Prostate gland (tissue), 2 donors: ENCODE data around the gene CNKSR1. TPM values are rescaled to one million over a fixed set of nuclear protein-coding genes. Genes with fewer than 3 reads are reported as not detected.

Experiments used
- DNase-seq: peaks from one replicate; pipeline ENCODE4 v3.0.0-alpha.2; 2019; ENCODE audit warnings: low spot score
- H3K27ac ChIP-seq, 2 donors: fragments of 200-600 bp; sonication (generic); 2 replicates each; pipeline ENCODE4 v1.5.1; 2017 to 2019
- H3K27me3 ChIP-seq: fragments of 200-600 bp; sonication (generic); replicated peaks from 2 replicates; pipeline ENCODE4 v1.5.1; 2019; ENCODE audit not compliant: insufficient read depth
- H3K36me3 ChIP-seq, 2 donors: fragments of 200-600 bp; sonication (generic); 1 replicate in 1 of 2; 2 replicates in 1 of 2; pipeline versions ENCODE4 v1.5.1 to v1.8.1; 2017 to 2019
- H3K4me1 ChIP-seq: fragments of 200-600 bp; sonication (generic); replicated peaks from 2 replicates; pipeline ENCODE4 v1.5.1; 2019
- H3K4me3 ChIP-seq, 2 donors: fragments of 200-600 bp; sonication (generic); 2 replicates each; pipeline ENCODE4 v1.5.1; 2017 to 2019
- H3K9me3 ChIP-seq: fragments of 200-600 bp; sonication (generic); 2 replicates; pipeline ENCODE4 v1.5.1; 2017
- POLR2A ChIP-seq: fragments of 450-650 bp; IDR thresholded peaks from one replicate; pipeline ENCODE4 v1.6.1; 2016; ENCODE audit warnings: antibody characterized with exemption, mild to moderate bottlenecking
- POLR2AphosphoS5 ChIP-seq: sonication (generic); formaldehyde crosslinking; IDR thresholded peaks from one replicate; pipeline ENCODE4 v1.6.1; 2017; ENCODE audit warnings: antibody characterized with exemption
- WGBS: methylation state at CpG from one replicate; pipeline ENCODE4 v1.1.5; 2018; 5-methylcytosine and 5-hydroxymethylcytosine counted together
- intact Hi-C: fragments of 100-400 bp; cut with DNase I; formaldehyde crosslinking; loops from one replicate; pipeline ENCODE4 v1.14.2; 2022
- total RNA-seq, 2 donors: library from RNA; depleted of rRNA; stranded (reverse); fragments of >200 nt; gene quantifications; one replicate each; pipeline ENCODE4 v1.1.0, GENCODE V29; 2016
- TF ChIP-seq, protein P1 (sequence below), 4 experiments: fragments of 200-600 bp in 2 of 4; fragments of 450-650 bp in 2 of 4; sonication (generic) in 2 of 4; IDR thresholded peaks; 1 replicate in 3 of 4; 2 replicates in 1 of 4; pipeline ENCODE4 v1.5.1; 2016 to 2019; ENCODE audit warnings: antibody characterized with exemption in 4 of 4, mild to moderate bottlenecking in 2 of 4, moderate library complexity in 2 of 4

The CNKSR1 gene
- total RNA-seq, 2 donors from 2014 or later: 24.8 to 32.4 TPM

DNA sequence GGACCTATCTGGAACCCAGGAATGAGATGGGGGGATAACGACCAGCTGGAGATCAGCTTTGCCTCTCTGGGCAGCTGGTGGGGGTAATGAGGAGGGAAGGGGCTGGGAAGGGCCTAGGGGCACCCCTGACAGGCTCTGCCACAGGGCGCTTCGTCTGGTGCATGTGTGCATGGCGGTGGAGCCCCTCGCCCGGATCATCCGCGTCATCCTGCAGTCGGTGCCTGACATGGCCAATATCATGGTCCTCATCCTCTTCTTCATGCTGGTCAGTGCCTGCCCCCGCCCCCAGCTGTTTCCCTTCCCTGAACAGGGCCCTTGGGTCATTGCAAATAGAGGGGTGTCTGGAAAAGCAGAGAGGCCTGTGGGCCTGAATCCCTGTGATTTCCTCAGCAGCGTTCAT lies 20.5 kb downstream of the CNKSR1 start:
- no peaks in the 10 kb centered on the region for H3K27me3 ChIP-seq
- H3K36me3 ChIP-seq: no peaks in the 10 kb centered on the region
- DNase-seq: no peak
- 92% methylated on average over 11 of the region's 11 CpGs for WGBS
- no peak overlapping the region for H3K4me3 ChIP-seq
- no peaks in the 10 kb centered on the region for H3K9me3 ChIP-seq
- TF ChIP-seq POLR2A (no peak), POLR2AphosphoS5 (no peak)
- TF ChIP-seq, protein P1, sequence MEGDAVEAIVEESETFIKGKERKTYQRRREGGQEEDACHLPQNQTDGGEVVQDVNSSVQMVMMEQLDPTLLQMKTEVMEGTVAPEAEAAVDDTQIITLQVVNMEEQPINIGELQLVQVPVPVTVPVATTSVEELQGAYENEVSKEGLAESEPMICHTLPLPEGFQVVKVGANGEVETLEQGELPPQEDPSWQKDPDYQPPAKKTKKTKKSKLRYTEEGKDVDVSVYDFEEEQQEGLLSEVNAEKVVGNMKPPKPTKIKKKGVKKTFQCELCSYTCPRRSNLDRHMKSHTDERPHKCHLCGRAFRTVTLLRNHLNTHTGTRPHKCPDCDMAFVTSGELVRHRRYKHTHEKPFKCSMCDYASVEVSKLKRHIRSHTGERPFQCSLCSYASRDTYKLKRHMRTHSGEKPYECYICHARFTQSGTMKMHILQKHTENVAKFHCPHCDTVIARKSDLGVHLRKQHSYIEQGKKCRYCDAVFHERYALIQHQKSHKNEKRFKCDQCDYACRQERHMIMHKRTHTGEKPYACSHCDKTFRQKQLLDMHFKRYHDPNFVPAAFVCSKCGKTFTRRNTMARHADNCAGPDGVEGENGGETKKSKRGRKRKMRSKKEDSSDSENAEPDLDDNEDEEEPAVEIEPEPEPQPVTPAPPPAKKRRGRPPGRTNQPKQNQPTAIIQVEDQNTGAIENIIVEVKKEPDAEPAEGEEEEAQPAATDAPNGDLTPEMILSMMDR (IDR thresholded peaks at IDR 0.05): no peak
- H3K27ac ChIP-seq: no peak overlapping the region
- intact Hi-C loops: no loop called here
- H3K4me1 ChIP-seq: no peaks in the 10 kb centered on the region

DNA sequence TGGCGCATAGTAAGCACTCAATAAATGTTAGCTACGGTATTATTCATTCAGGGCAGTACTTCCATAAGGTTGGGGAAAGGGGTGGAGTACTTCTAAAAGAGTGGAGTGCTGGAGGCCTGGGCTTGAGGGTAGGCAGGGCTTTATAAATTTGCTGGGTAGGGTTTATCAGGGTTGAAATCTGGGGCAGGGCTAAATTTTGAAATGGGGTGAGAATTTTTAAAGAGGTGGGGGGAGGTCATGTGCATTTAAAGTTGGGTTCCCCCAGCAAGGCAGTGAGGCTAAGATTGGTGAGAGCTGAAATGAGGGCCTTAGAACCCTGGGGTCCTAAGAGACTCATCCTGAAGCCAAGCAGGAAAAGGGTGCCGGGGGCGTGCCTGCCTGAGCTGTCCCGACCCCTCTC lies 23.1 kb downstream of the CNKSR1 start:
- TF ChIP-seq POLR2AphosphoS5 (no peak), POLR2A (no peak)
- TF ChIP-seq, protein P1 (IDR thresholded peaks at IDR 0.05): no peak
- H3K27me3 ChIP-seq: no peaks in the 10 kb centered on the region
- H3K4me1 ChIP-seq: no peaks in the 10 kb centered on the region
- no peak overlapping the region for H3K27ac ChIP-seq
- no peaks in the 10 kb centered on the region for H3K9me3 ChIP-seq
- no peak for DNase-seq
- whole genome bisulfite sequencing: 80% methylated on average over 5 of the region's 5 CpGs
- no peaks in the 10 kb centered on the region for H3K36me3 ChIP-seq
- intact Hi-C loops: no loop called here
- H3K4me3 ChIP-seq: no peak overlapping the region

DNA sequence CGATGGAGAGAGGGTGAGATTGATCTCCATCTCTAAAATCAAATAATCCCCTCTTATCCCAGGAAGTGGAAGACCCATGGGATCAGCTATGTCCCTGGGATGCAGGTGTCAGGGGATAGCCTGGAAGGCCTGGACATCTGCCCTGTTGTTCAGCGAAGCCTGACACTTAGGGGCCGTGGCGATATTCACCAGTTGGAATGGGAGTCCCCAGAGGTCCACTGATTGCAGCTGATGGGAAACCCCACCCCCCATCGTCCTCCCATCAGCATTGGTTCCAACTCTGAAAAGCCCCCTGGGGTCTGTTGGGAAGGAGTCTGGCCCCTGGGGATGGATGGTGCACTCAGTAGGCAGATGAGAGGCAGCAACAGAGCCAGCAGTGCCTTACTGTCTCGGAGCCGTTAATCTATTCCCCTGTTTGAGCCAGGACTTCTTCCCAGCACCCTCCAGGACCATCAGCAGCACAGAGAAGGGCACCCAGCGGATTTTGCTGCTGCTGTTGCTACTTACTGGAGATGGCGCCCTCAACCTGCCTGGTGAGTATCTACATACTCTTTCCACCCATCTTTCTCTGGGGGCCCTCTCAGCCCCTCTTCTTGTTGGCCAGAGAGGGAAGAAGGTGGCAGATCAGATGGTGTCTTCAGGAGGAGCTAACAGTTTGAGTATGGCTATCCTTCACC lies 26.5 kb downstream of the CNKSR1 start:
- no peak overlapping the region for H3K4me3 ChIP-seq
- intact Hi-C loops: no loop called here
- WGBS: 68% methylated on average over 9 of the region's 9 CpGs
- no peaks in the 10 kb centered on the region for H3K4me1 ChIP-seq
- H3K27ac ChIP-seq: no peak overlapping the region
- no peaks in the 10 kb centered on the region for H3K27me3 ChIP-seq
- H3K9me3 ChIP-seq: no peaks in the 10 kb centered on the region
- H3K36me3 ChIP-seq: no peaks in the 10 kb centered on the region
- TF ChIP-seq, protein P1 (IDR thresholded peaks at IDR 0.05): no peak
- TF ChIP-seq POLR2A (no peak), POLR2AphosphoS5 (no peak)
- DNase-seq: no peak

DNA sequence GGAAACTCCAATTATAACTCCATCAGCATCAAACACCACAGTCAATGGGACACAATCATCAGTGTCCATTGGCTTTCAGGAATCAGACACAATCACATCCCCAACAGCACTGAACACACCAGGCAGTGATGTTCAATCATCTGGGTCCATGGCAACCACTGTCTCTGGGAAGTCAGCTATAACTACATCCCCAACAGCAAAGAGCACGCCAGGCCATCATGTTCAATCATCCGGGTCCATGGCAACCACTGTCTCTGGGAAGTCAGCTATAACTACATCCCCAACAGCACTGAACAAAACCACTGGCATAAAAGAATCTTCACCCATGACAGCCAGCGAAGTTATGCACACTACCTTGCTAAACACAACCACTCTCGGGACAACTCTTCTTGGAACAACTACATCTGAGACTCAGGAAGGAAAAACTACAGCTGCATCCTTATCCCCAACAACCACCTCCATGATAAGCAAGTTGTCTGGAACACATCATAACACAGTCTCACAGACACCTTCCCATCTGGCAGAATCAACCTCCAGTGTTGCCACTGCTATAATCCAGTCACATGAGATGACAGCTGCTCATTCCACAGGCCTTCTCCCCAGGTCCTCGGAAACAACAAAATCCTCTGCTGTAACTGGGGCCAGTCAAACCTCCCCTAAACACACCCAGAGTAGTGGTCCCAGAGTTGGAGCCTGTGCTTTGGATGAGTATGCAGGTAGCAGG lies 33.0 kb downstream of the CNKSR1 start:
- WGBS: 88% methylated on average over 5 of the region's 5 CpGs
- intact Hi-C loops: no loop called here
- no peak for DNase-seq
- no peak overlapping the region for H3K27ac ChIP-seq
- TF ChIP-seq, protein P1 (IDR thresholded peaks at IDR 0.05): no peak
- no peak for TF ChIP-seq POLR2AphosphoS5
- no peak for TF ChIP-seq POLR2A
- no peaks in the 10 kb centered on the region for H3K36me3 ChIP-seq
- H3K4me3 ChIP-seq: no peak overlapping the region
- H3K4me1 ChIP-seq: no peaks in the 10 kb centered on the region
- no peaks in the 10 kb centered on the region for H3K27me3 ChIP-seq
- H3K9me3 ChIP-seq: no peaks in the 10 kb centered on the region

DNA sequence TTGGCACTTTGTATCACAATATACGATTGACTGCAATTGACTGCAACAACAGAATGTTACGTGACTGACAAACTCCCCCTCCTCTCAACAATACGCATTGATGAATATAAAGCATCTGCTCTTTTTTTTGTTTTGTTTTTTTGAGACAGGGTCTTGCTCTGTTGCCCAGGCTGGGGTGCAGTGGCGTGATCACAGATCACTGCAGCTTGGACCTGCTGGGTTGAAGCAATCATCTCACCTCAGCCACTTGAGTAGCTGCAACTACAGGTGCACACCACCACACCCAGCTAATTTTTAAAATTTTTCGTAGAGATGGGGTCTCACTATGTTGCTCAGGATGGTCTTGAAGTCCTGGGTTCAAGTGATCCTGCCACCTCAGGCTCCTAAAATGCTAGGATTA lies 35.4 kb downstream of the CNKSR1 start:
- DNase-seq: no peak
- 87% methylated on average over 5 of the region's 5 CpGs for WGBS
- TF ChIP-seq POLR2A (no peak), POLR2AphosphoS5 (no peak)
- TF ChIP-seq, protein P1 (IDR thresholded peaks at IDR 0.05): no peak
- H3K27ac ChIP-seq: no peak overlapping the region
- no peaks in the 10 kb centered on the region for H3K9me3 ChIP-seq
- H3K4me1 ChIP-seq: no peaks in the 10 kb centered on the region
- no peaks in the 10 kb centered on the region for H3K36me3 ChIP-seq
- no peak overlapping the region for H3K4me3 ChIP-seq
- intact Hi-C loops: no loop called here
- no peaks in the 10 kb centered on the region for H3K27me3 ChIP-seq
